ENCODE data around the gene TRIM28. TPM values are rescaled to one million over a fixed set of nuclear protein-coding genes. Genes with fewer than 3 reads are reported as not detected.

Gene TRIM28
- total and polyA plus RNA-seq, 9 of the 15 experiments (the other 6 are each of a cell fraction or from before 2014, with no cell fraction given), result 12.1 to 797 (median 490) TPM

DNA sequence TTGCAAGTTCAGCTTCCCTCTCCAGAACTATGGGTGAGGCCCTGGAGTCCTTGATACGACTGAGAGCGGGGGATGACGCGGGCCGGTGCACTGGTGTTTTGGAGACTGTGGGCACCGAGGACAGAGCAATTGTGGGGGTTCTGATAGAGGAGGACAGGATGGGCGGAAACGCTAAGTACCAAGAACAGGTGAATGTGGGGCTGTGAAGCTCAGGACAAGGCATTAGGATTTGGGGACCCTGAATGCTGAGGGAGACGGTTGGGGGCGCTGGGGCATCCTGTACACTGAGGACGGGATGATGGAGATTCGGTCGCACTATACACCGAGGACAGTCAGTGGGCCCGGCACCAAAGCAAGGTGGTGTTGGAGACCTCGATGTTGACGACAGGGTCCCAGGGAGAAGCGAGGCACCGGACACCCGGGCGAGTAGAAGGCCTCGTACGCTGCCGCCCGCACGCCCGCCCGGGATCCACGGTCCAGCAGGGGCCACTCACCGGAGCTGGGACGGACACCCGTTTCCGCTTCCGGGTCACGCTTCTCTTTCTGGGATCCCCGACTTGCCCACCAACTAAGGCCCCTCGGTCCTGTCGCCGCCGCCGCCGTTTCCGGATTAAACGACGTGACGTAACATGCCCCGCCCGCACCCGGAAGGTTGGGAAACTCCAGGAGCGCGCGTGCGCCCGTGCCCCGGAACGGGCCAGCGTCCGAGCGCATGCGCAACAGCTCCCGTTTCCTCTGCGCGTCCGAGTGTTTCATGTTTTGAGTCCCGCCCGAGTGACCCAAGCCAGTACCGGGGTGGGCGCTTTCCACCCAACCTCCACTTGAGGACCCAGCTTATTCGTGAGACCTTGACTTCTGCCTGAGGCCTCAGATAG lies 10.9 kb downstream of the TRIM28 start, which contains the start of gene CHMP2A (continued):
- TF ChIP-seq, protein P1, sequence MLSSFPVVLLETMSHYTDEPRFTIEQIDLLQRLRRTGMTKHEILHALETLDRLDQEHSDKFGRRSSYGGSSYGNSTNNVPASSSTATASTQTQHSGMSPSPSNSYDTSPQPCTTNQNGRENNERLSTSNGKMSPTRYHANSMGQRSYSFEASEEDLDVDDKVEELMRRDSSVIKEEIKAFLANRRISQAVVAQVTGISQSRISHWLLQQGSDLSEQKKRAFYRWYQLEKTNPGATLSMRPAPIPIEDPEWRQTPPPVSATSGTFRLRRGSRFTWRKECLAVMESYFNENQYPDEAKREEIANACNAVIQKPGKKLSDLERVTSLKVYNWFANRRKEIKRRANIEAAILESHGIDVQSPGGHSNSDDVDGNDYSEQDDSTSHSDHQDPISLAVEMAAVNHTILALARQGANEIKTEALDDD (IDR thresholded peaks at IDR 0.05), result no peak
- TF ChIP-seq NFXL1 (CRISPR knock-in tag; IDR thresholded peaks at IDR 0.05) (no peak), CHD1 (IDR thresholded peaks at IDR 0.05; ENCODE audit: low read length) (peak; percentile 48), SMAD4 (CRISPR knock-in tag; conservative IDR thresholded peaks at IDR 0.05) (0 out of 2 replicates have a peak, but pooled peaks have one; percentile 73), TEAD4 (IDR thresholded peaks at IDR 0.05; ENCODE audit: low read length) (no peak), TEAD4 (CRISPR knock-in tag; IDR thresholded peaks at IDR 0.05; ENCODE audit: borderline replicate concordance) (no peak), IRF2 (CRISPR knock-in tag; IDR thresholded peaks at IDR 0.05) (no peak), POLR2B (IDR thresholded peaks at IDR 0.05; ENCODE audit: low read depth, partially characterized antibody) (peak; percentile 96), PRMT5 (CRISPR knock-in tag; IDR thresholded peaks at IDR 0.05) (no peak), KDM5B (IDR thresholded peaks at IDR 0.05; ENCODE audit: insufficient replicate concordance, low read depth, low read length) (peak; percentile 68), DNMT1 (IDR thresholded peaks at IDR 0.05) (no peak; the same call in 1 of the 2 replicates), ZNF311 (CRISPR knock-in tag; IDR thresholded peaks at IDR 0.05) (no peak)
- TF ChIP-seq, protein P2, sequence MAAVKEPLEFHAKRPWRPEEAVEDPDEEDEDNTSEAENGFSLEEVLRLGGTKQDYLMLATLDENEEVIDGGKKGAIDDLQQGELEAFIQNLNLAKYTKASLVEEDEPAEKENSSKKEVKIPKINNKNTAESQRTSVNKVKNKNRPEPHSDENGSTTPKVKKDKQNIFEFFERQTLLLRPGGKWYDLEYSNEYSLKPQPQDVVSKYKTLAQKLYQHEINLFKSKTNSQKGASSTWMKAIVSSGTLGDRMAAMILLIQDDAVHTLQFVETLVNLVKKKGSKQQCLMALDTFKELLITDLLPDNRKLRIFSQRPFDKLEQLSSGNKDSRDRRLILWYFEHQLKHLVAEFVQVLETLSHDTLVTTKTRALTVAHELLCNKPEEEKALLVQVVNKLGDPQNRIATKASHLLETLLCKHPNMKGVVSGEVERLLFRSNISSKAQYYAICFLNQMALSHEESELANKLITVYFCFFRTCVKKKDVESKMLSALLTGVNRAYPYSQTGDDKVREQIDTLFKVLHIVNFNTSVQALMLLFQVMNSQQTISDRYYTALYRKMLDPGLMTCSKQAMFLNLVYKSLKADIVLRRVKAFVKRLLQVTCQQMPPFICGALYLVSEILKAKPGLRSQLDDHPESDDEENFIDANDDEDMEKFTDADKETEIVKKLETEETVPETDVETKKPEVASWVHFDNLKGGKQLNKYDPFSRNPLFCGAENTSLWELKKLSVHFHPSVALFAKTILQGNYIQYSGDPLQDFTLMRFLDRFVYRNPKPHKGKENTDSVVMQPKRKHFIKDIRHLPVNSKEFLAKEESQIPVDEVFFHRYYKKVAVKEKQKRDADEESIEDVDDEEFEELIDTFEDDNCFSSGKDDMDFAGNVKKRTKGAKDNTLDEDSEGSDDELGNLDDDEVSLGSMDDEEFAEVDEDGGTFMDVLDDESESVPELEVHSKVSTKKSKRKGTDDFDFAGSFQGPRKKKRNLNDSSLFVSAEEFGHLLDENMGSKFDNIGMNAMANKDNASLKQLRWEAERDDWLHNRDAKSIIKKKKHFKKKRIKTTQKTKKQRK (IDR thresholded peaks at IDR 0.05; ENCODE audit: borderline replicate concordance, low read depth, low read length), result no peak
- TF ChIP-seq, protein P3, sequence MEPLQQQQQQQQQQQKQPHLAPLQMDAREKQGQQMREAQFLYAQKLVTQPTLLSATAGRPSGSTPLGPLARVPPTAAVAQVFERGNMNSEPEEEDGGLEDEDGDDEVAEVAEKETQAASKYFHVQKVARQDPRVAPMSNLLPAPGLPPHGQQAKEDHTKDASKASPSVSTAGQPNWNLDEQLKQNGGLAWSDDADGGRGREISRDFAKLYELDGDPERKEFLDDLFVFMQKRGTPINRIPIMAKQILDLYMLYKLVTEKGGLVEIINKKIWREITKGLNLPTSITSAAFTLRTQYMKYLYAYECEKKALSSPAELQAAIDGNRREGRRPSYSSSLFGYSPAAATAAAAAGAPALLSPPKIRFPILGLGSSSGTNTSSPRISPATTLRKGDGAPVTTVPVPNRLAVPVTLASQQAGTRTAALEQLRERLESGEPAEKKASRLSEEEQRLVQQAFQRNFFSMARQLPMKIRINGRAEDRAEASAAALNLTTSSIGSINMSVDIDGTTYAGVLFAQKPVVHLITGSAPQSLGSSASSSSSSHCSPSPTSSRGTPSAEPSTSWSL (CRISPR knock-in tag; IDR thresholded peaks at IDR 0.05; ENCODE audit: borderline replicate concordance), result no peak
- TF ChIP-seq, protein P4, sequence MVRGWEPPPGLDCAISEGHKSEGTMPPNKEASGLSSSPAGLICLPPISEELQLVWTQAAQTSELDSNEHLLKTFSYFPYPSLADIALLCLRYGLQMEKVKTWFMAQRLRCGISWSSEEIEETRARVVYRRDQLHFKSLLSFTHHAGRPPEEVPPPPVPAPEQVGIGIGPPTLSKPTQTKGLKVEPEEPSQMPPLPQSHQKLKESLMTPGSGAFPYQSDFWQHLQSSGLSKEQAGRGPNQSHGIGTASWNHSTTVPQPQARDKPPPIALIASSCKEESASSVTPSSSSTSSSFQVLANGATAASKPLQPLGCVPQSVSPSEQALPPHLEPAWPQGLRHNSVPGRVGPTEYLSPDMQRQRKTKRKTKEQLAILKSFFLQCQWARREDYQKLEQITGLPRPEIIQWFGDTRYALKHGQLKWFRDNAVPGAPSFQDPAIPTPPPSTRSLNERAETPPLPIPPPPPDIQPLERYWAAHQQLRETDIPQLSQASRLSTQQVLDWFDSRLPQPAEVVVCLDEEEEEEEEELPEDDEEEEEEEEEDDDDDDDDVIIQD (CRISPR knock-in tag; IDR thresholded peaks at IDR 0.05), result no peak
- TF ChIP-seq, protein P5, sequence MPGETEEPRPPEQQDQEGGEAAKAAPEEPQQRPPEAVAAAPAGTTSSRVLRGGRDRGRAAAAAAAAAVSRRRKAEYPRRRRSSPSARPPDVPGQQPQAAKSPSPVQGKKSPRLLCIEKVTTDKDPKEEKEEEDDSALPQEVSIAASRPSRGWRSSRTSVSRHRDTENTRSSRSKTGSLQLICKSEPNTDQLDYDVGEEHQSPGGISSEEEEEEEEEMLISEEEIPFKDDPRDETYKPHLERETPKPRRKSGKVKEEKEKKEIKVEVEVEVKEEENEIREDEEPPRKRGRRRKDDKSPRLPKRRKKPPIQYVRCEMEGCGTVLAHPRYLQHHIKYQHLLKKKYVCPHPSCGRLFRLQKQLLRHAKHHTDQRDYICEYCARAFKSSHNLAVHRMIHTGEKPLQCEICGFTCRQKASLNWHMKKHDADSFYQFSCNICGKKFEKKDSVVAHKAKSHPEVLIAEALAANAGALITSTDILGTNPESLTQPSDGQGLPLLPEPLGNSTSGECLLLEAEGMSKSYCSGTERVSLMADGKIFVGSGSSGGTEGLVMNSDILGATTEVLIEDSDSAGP (CRISPR knock-in tag; IDR thresholded peaks at IDR 0.05), result no peak
- TF ChIP-seq, protein P6, sequence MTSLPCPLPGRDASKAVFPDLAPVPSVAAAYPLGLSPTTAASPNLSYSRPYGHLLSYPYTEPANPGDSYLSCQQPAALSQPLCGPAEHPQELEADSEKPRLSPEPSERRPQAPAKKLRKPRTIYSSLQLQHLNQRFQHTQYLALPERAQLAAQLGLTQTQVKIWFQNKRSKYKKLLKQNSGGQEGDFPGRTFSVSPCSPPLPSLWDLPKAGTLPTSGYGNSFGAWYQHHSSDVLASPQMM (CRISPR knock-in tag; IDR thresholded peaks at IDR 0.05), result no peak

Data from K562 (cell line).